H9 (cell line): ENCODE data around the gene RHBDL1. TPM values are rescaled to one million over a fixed set of nuclear protein-coding genes. Genes with fewer than 3 reads are reported as not detected.

Source experiments
- DNase-seq: peaks from one replicate; pipeline ENCODE4 v3.0.0-alpha.2; 2017
- H2AFZ ChIP-seq: one replicate; pipeline ENCODE4 v1.6.1; 2013; ENCODE audit warnings: mild to moderate bottlenecking, low read length, control low read depth, moderate library complexity
- H2AK5ac ChIP-seq: 2 replicates; pipeline ENCODE4 v1.6.1; 2013; ENCODE audit warnings: low read length, control low read depth, mixed read lengths; ENCODE audit not compliant: insufficient read length
- H2BK120ac ChIP-seq: one replicate; pipeline ENCODE4 v1.6.1; 2013; ENCODE audit warnings: low read depth, mild to moderate bottlenecking, low read length, control low read depth, inconsistent platforms; ENCODE audit not compliant: poor library complexity, severe bottlenecking
- H2BK12ac ChIP-seq: 2 replicates; pipeline ENCODE4 v1.6.1; 2013; ENCODE audit warnings: low read length, control low read depth, mixed read lengths, low read depth; ENCODE audit not compliant: insufficient read length
- H2BK15ac ChIP-seq: 2 replicates; pipeline ENCODE4 v1.6.1; 2013; ENCODE audit warnings: low read depth, low read length, control low read depth
- H2BK20ac ChIP-seq: one replicate; pipeline ENCODE4 v1.6.1; 2013; ENCODE audit warnings: low read depth, mild to moderate bottlenecking, low read length, control low read depth, inconsistent platforms; ENCODE audit not compliant: poor library complexity, severe bottlenecking
- H2BK5ac ChIP-seq: 2 replicates; pipeline ENCODE4 v1.6.1; 2013; ENCODE audit warnings: low read length, control low read depth, mixed read lengths; ENCODE audit not compliant: insufficient read length
- H3K14ac ChIP-seq: 2 replicates; pipeline ENCODE4 v1.6.1; 2013; ENCODE audit warnings: low read length, control low read depth; ENCODE audit not compliant: insufficient read depth
- H3K18ac ChIP-seq: 2 replicates; pipeline ENCODE4 v1.6.1; 2013; ENCODE audit warnings: low read depth, mild to moderate bottlenecking, mixed read lengths, low read length, control low read depth; ENCODE audit not compliant: insufficient read length
- H3K23ac ChIP-seq: 2 replicates; pipeline ENCODE4 v1.6.1; 2013; ENCODE audit warnings: low read length, control low read depth, mixed read lengths, low read depth; ENCODE audit not compliant: insufficient read length
- H3K23me2 ChIP-seq: 2 replicates; pipeline ENCODE4 v1.6.1; 2013; ENCODE audit warnings: low read depth, mild to moderate bottlenecking, mixed read lengths, low read length, control low read depth; ENCODE audit not compliant: insufficient read length, poor library complexity, severe bottlenecking
- H3K27ac ChIP-seq: 2 replicates; pipeline ENCODE4 v1.5.1; 2013; ENCODE audit warnings: low read length, control low read depth, mixed read lengths, low read depth; ENCODE audit not compliant: insufficient read length
- H3K27me3 ChIP-seq: 2 replicates; pipeline ENCODE4 v1.6.1; 2013; ENCODE audit warnings: low read length, control low read depth, inconsistent platforms; ENCODE audit not compliant: insufficient read depth
- H3K4ac ChIP-seq: 2 replicates; pipeline ENCODE4 v1.6.1; 2013; ENCODE audit warnings: low read depth, mild to moderate bottlenecking, control low read depth, inconsistent platforms, low read length, moderate library complexity
- H3K4me1 ChIP-seq: 2 replicates; pipeline ENCODE4 v1.6.1; 2013; ENCODE audit warnings: low read length, control low read depth, inconsistent platforms; ENCODE audit not compliant: insufficient read depth
- H3K4me2 ChIP-seq: 2 replicates; pipeline ENCODE4 v1.6.1; 2013; ENCODE audit warnings: low read length, control low read depth, mixed read lengths; ENCODE audit not compliant: insufficient read length, insufficient read depth
- H3K56ac ChIP-seq: 2 replicates; pipeline ENCODE4 v1.6.1; 2013; ENCODE audit warnings: low read depth, mild to moderate bottlenecking, mixed read lengths, low read length, control low read depth; ENCODE audit not compliant: insufficient read length
- H3K79me1 ChIP-seq: 2 replicates; pipeline ENCODE4 v1.6.1; 2013; ENCODE audit warnings: low read depth, mild to moderate bottlenecking, moderate library complexity, low read length, control low read depth, inconsistent platforms; ENCODE audit not compliant: insufficient read depth, poor library complexity, severe bottlenecking
- H3K79me2 ChIP-seq: 2 replicates; pipeline ENCODE4 v1.6.1; 2013; ENCODE audit warnings: low read length, control low read depth, inconsistent platforms; ENCODE audit not compliant: insufficient read depth
- H3K9ac ChIP-seq: 2 replicates; pipeline ENCODE4 v1.6.1; 2013; ENCODE audit warnings: low read length, control low read depth, mixed read lengths; ENCODE audit not compliant: insufficient read length; ENCODE audit errors: extremely low read depth
- H3K9me3 ChIP-seq: one replicate; pipeline ENCODE4 v1.6.1; 2013; ENCODE audit warnings: low read depth, low read length, inconsistent platforms; ENCODE audit not compliant: control insufficient read depth
- H3T11ph ChIP-seq: one replicate; pipeline ENCODE4 v1.6.1; 2013; ENCODE audit warnings: mild to moderate bottlenecking, low read length, control low read depth, inconsistent platforms
- H4K20me1 ChIP-seq: one replicate; pipeline ENCODE4 v1.6.1; 2013; ENCODE audit not compliant: control insufficient read depth, insufficient read length, insufficient read depth
- H4K5ac ChIP-seq: 2 replicates; pipeline ENCODE4 v1.6.1; 2013; ENCODE audit warnings: low read depth, mild to moderate bottlenecking, mixed read lengths, low read length, control low read depth; ENCODE audit not compliant: insufficient read length
- H4K8ac ChIP-seq: replicated peaks from 2 replicates; pipeline ENCODE4 v1.6.1; 2013; ENCODE audit warnings: low read length, control low read depth, mixed read lengths, low read depth; ENCODE audit not compliant: insufficient read length
- H4K91ac ChIP-seq: 2 replicates; pipeline ENCODE4 v1.6.1; 2013; ENCODE audit warnings: low read depth, mild to moderate bottlenecking, moderate library complexity, mixed read lengths, low read length, control low read depth; ENCODE audit not compliant: insufficient read length
- H3K27ac Mint-ChIP-seq, 3 experiments: 2 replicates in 2 of 3; 3 replicates in 1 of 3; pipeline ENCODE4 v1.8.0; 2020 to 2021; ENCODE audit warnings: mixed read lengths in 3 of 3, mild to moderate bottlenecking in 1 of 3, moderate library complexity in 1 of 3
- H3K27me3 Mint-ChIP-seq: 2 replicates; pipeline ENCODE4 v1.8.0; 2021; ENCODE audit warnings: low read depth, mild to moderate bottlenecking, moderate library complexity, mixed read lengths
- H3K36me3 Mint-ChIP-seq, 3 experiments: 2 replicates in 2 of 3; 3 replicates in 1 of 3; pipeline ENCODE4 v1.8.0; 2020 to 2021; ENCODE audit warnings: low read depth in 3 of 3, mixed read lengths in 3 of 3; ENCODE audit not compliant: insufficient read depth in 1 of 3
- H3K4me1 Mint-ChIP-seq, 2 experiments: 2 replicates each; pipeline ENCODE4 v1.8.0; 2020; ENCODE audit warnings: mixed read lengths in 2 of 2
- H3K4me3 Mint-ChIP-seq, 2 experiments: 2 replicates in 1 of 2; 3 replicates in 1 of 2; pipeline ENCODE4 v1.8.0; 2020 to 2021; ENCODE audit warnings: mild to moderate bottlenecking in 2 of 2, mixed read lengths in 2 of 2, moderate library complexity in 1 of 2
- H3K9me3 Mint-ChIP-seq, 2 experiments: 2 replicates in 1 of 2; 3 replicates in 1 of 2; pipeline ENCODE4 v1.8.0; 2020; ENCODE audit warnings: mild to moderate bottlenecking in 2 of 2, mixed read lengths in 2 of 2, moderate library complexity in 1 of 2
- CTCF ChIP-seq: fragments of 200-600 bp; sonication (generic); conservative IDR thresholded peaks from 3 replicates; pipeline ENCODE4 v1.8.0; 2021; ENCODE audit warnings: antibody characterized with exemption, mild to moderate bottlenecking
- WGBS: extraction: QIAGEN DNeasy Blood & Tissue Kit; methylation state at CpG from one replicate; pipeline ENCODE4 v1.1.7; 2013; ENCODE audit warnings: missing lambda C conversion rate, low lambda C conversion rate, mixed read lengths; ENCODE audit not compliant: insufficient read length; ENCODE audit errors: extremely low coverage; 5-methylcytosine and 5-hydroxymethylcytosine counted together
- total RNA-seq: library from RNA; stranded (reverse); gene quantifications from 2 replicates; pipeline ENCODE4 v1.2.1, GENCODE V29; 2021

Gene RHBDL1
- total RNA-seq, 1 experiment from 2014 or later, result 7.6 TPM

- Histone ChIP-seq H3T11ph (no peak overlapping the region), H2BK15ac (no peak overlapping the region), H2BK20ac (no peak overlapping the region), H2BK5ac (no peak overlapping the region), H3K9me3 (no peaks in the 10 kb centered on the region), H3K23ac (no peak overlapping the region), H2BK120ac (no peak overlapping the region), H3K14ac (no peak overlapping the region; the same call in 1 of the 2 replicates), H4K5ac (no peak overlapping the region), H4K20me1 (no peaks in the 10 kb centered on the region), H3K9ac (no peak overlapping the region), H3K79me2 (peaks cover 2% of the 10 kb centered on the region; the same call in 1 of the 2 replicates), H3K18ac (no peak overlapping the region), H3K79me1 (no peaks in the 10 kb centered on the region), H4K8ac (no peak overlapping the region), H3K4ac (no peak overlapping the region), H4K91ac (no peak overlapping the region), H2AFZ (no peak overlapping the region), H3K27me3 (no peaks in the 10 kb centered on the region), H2AK5ac (no peak overlapping the region), H3K27ac (no peak overlapping the region), H3K56ac (no peak overlapping the region), H3K4me2 (no peak overlapping the region), H3K4me1 (no peaks in the 10 kb centered on the region; the same call in 1 of the 2 replicates), H2BK12ac (no peak overlapping the region), H3K23me2 (peaks cover 13% of the 10 kb centered on the region)
- no peak overlapping the region for H3K27ac Mint-ChIP-seq
- H3K27me3 Mint-ChIP-seq, result peaks cover 2% of the 10 kb centered on the region; the same call in 1 of the 2 replicates
- peak overlapping the region in 1 of 2 experiments; percentile 42; a peak in 1 of 5 replicates for H3K4me3 Mint-ChIP-seq
- H3K36me3 Mint-ChIP-seq, result peaks cover 0 to 9% (median 1%) of the 10 kb centered on the region in 3 experiments; a peak in 4 of 7 replicates
- H3K4me1 Mint-ChIP-seq, result peaks cover 11 to 25% of the 10 kb centered on the region in 2 experiments
- peaks cover 3% of the 10 kb centered on the region in 2 experiments; a peak in 2 of 5 replicates for H3K9me3 Mint-ChIP-seq
- no CpG with 5 or more reads among the region's 9 CpGs for WGBS
- DNase-seq, result no peak
- TF ChIP-seq CTCF, result no peak
Measured at GRCh38 chr16:638836-639235, 36.6 kb upstream of the RHBDL1 start.
